AG08396 (cell line): Measurements from ENCODE around the gene PDZRN3.

Experiments used
- DNase-seq: peaks from one replicate; pipeline ENCODE4 v3.0.0; 2012; ENCODE audit warnings: low spot score, mixed read lengths

The PDZRN3 gene

DNA sequence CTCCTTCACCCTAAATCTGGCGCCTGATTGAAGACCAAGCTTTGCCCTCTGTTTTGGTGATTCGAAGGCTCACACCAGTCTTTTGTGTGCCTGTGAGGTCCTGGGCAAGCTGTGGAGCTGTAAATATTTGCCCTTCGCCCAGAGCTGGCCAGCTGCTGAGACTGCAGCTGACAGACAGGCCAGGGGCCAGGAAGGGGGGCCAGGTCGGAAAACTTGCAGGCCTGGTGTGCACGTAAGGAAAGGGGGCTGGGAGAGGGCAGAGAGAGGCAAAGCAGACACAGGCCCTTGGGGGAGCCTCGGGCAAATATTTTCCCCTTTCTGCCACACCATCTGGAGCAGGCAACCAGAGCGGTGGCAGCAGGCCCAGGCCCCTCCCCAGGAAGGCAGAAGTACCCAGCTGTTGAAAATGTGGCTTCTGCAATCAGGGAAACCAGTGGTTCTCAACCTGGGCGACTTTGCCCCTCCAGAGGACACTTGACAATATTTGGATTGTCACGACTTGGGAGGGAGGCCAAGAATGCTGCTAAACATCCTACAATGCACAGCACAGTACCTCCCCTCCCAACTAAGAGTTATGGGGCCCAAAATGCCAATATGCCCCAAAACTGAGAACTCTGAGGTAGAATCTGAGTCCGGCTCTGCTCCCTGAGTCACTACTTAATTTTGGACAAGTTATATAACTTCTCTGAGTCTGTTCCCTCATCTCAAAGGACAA is 2.5 kb downstream of the PDZRN3 start:
- DNase-seq = peak; percentile 42

DNA sequence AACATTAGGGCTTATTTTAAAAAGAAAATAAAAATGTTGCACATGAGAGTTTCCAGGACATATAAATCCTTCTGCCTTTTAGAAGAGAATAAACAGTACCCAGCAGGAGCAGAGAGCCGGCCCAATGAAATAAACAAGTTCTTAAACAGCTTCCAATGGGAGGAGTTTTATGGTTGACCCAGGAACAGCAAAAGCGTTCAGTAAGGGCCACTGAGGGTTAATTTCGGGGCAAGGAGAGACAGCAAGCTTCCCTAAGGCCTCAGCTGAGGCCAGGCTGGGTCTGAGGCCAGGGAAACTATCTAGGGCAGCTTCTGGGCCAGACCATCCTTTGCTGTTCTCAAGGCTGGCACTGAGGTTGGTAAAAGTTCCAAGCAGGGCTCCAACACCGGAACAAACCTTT is 3.4 kb downstream of the PDZRN3 start:
- no peak for DNase-seq

DNA sequence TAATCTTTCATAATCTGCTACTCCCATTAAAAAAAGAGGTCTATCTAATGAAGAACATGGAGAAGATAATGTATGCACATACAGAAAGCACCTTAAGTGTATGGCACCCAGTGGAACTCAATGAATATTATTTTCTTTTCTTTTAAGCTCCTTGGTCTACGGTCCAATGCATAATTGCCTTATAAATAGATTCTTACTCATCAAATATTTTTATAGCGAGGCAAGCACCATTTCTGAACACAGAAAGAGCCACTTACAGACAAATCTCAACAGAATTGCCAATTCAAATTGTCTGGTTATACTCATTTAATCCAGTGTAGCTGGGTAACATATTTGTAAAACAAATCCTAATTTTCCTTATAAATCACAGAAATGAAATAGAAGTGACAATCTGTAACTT is 6.3 kb downstream of the PDZRN3 start:
- no peak for DNase-seq

DNA sequence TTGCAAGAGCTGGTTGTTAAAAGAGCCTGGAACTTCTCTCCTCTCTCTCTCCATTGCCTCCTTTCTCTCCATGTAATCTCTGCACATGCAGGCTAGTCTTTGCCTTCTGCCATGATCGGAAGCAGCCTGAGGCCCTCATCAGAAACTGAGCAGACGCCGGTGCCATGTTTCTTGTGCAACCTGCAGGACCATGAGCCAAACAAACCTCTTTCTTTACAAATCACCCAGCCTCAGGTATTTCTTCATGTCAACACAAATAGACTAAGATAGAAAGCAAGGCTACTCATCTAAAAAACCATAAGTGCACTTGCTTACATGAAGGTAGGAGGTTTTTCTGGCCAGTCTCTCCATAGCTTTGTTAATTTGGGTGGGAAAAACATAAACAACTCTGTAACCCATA is 8.7 kb downstream of the PDZRN3 start:
- DNase-seq = no peak

DNA sequence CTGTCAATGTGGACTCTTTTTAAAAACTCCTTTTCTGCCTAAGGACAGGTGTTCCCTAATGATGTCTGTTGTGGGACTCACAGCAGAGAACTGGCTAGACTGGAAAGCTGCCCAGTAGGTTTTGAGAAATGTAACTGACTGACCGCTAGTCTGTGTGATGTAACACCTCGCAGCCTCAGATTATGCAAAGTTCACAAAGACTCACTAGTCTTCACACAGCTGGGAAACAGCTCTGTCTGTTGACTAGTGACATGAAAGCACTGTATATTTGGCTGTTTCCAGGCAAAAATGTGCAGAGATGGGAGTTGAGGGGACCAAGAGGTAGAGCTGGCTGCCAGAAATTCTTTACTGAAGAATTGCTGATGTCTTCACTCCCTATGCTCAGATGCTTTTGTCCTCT is 10.3 kb downstream of the PDZRN3 start:
- peak; percentile 40 for DNase-seq

DNA sequence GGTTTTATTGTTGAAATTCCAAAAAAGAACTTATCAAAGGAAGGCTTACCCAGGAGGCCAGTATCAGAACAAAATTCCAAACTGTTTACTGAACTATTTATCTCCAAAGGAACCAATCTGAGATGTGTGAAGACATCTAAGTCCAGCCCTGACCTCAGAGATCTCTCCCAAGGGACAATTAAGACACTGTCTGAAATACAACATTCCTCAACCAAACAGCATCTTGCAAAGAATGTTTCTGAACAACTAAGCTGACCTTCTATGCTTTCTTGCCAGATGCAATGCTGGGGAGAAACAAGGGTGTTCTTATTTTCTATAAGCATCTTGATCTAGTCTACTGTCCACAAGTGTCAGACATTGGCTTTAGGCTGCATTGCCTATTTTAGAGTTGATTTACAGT is 13.6 kb downstream of the PDZRN3 start:
- no peak for DNase-seq

DNA sequence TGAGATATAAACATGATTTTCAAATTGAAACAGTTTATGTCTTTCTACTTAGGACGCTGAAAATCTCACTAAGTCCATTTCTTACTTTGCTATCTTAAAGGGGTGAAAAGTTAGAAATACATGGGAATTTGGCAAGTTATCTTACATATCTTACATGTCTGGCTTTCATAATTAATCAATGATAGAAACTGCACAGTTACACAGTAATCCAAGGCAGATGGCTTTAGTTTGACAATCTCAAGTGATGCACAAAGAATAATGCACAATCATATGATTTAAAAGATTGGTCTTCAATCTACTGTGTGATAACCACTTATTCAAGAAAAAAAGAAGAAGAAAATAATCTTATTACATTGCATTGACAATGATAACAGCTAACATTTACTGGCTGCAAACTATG is 14.2 kb downstream of the PDZRN3 start:
- no peak for DNase-seq

DNA sequence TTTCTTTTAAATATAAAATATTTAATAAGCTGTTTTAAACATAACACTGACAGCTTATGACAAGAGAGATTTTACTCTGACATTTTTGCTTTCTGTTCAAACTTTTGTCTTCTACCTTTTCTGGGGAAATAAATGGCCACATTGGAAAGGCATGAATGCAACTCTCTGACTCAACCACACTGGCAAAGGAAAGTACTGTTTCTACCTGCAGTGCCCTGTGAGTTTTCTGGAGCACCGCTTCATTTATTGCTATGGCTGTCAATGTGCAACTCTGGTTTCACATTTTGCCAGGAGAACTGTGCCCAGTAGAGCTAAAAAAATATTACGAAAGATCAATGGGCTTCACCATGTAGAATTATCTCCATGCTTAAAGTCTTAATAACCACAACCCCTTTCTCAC is 15.1 kb downstream of the PDZRN3 start:
- no peak for DNase-seq

DNA sequence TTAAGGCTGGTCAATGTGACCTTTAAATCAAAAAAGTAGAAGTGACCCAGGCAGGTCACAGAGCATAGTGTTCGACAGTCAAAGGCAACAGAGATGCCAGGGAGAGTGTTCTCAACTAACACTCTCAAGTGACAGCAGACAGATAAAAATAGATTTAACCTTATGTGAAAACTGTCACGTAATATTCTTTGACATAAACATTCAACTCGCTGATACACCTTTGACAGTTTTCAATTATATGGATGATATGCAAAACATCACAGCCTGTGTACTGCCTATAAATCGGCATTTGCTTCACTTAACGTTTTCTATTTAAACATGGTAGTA is 15.5 kb downstream of the PDZRN3 start:
- no peak for DNase-seq

DNA sequence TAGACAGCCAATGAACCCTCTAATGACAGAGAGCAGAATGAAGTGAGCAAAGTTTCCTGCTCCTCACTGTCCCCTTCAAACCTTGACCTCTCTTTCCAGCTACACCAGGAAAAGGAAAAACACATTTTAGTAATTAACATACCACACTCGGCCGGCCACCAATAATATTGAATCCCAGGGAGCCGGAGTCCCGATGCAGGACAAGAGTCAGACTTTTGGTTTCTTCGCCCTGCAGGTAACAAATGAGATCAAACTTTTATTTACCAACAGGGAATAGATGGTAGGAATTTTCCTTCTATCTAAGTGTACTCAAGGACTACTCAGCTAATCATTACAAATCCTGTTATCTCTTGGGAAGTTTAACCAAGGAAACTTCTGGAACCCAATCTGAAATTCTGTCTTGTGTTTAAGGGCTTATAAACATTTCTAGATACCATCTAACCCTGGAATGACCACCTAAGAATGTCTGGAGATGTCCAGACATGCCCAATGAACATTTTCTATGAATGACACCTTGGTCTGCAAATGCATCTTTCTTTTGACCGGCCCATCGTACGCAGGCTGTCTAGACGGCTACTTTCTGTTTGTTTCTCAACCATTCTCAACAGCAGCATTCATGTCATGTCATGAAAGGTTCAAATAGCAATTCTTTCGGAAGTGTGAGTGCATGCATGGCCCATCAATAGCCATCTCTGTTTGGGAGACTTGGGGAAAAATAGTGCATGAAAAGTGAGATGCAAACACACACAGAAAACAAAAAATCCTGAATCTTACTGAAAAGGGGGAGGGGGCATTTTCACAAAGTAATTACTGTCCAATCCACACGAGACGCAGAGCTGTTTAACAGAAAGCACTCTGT is 16.1 kb downstream of the PDZRN3 start:
- no peak for DNase-seq

DNA sequence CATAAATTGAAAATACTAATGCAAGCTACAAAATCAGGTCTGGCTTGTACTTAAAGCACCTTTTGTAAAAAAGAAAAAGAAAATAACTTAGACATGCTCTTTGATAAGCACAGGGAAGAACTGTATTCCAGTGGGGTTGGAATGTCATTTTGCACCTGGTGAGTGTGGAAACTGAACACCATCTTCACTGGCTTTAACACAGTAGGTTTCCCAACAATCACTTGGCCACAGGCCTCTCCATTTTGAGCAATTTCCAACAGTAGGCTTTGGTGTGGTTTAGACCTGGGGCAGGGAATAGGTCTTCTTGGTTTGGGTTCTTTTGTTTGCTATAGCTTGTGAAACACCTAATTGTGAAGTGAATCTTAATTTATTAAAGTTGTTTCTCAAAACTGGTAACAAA is 18.9 kb downstream of the PDZRN3 start:
- DNase-seq = no peak

DNA sequence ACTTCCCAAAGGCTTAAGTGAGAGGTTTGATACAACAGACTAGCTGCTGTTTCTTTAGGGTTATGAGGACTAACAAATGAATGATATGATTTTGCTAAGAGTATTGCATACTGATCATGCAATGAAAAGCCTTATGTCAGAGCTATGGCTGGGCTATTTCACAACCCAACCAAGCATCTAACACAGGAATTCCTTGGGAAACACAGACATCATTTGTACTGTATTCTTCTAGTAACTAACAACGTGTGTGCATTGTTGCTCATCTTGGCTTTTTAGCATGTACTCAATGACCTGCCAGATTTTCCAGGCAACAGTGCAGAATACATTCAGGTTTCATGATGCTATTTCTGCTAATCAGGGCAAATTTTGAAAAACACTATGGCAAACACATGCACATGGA is 19.3 kb downstream of the PDZRN3 start:
- peak; percentile 45 for DNase-seq

DNA sequence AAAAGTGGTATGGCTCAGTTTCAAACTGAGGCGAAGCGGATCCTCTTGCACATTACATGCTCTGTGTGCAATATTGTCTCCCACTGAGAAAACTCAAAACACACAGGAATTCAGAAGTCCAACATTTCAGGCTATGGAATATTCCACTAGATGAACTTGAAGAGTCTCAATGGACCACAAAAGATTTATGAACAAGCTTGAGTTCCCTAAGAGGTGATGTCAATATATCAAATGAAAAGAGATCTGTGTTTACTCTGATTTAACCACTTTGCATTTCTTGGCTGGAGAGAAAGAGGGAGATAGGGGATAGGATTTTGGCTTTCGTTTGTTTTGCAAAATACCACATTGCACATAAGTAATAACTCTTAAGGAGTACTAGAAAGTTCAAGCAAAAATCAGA is 20.3 kb downstream of the PDZRN3 start:
- DNase-seq = no peak

DNA sequence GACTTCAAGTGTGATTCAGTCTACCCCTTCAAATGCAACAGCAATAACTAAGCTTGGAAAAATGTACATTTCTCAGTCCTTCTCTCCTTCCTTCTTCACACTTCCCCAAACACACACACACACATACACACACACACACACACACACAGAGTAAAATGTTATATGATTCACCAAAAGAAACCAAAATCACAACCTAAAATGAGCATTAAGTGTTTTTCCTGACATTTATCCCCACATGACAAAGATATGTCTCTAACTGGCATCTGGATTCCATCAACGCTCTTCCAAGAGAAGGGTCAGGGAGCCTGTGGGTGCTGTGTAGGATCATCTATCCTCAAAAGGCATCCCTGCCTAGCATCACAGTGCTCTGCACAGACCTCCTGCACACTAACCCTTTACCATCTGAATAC is 21.0 kb downstream of the PDZRN3 start:
- peak; percentile 28 for DNase-seq

DNA sequence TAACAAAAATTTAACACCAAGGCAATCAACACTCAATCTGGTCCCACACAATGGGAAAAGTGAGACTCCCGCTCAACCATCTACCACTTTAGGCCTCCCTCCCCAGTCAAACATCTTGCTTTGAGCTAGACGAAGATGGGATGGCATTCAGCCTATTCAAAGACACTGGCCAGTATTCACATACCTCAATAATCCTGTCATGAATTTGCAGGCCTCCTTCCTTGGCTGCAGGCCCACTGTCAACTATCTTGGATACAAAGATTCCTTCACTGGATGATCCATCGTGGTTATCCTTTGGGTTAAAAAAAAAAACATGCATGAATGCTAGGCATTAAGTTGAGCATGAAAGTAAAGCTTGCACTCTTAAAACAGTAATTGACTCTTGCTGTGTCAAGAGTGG is 22.6 kb downstream of the PDZRN3 start:
- DNase-seq = peak; percentile 71

DNA sequence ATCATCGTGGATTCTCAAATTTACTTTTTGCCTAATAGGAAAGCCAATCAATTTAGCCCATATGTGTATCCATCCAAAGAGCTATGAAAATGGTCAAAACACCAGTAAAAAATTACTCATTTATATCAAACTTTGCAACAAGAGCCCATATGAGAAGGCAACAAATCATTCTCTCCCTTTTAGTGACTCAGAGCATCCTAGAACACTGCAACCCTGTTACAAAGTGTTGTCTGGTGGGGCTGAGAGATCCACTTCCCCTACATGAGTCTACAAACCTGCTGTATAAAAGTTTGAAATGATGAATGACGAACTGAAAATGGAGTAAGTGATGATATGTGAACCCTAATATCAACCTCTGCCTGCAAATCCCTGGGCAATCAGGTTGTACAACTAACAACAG is 23.3 kb downstream of the PDZRN3 start:
- DNase-seq = no peak

DNA sequence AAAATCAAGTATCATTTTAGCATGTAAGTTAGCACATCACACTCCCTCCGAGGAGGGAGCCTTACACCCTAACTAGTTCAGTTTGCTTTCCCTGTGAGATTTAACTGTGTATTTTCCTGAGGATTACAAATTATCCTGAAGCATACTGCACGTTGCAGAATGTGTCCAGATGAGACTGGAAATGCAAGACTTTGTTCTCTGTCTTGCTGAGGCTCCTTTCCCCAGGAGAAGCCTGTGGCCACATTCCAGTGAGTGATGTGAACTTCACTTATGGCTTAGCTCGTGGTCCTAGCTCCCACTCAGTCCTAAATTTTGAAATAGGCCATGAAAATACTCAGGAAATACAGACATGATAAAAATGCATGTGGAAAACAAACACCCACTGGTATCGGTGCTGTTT is 23.7 kb downstream of the PDZRN3 start:
- no peak for DNase-seq

DNA sequence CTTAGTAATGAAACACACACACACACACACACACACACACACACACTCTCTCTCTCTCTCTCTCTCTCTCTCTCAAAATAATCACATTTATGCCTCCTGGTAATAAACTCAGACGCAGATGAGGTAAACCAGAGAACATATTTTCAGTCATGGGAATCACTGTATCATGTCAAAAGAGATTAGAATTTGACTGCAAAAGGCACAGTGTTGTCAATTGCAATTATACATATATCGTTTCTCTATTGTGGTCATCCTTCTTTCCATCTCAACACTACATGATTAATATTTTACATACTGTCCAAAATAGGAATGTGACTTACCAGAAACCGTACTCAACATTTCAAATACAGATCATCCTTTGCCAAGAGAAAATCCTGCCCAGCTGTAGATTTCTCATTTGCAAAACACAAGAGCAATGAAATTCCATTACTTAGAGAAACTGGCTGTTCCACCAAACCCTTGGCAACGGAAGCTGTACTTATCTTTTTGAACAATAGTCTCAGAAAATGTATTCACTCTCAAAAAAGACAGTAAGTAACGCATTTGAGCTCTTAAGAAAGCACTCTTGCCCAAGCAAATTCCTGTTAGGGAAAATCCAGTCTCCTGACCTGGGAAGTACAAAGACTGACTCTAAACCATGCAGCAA is 24.3 kb downstream of the PDZRN3 start:
- DNase-seq = no peak

DNA sequence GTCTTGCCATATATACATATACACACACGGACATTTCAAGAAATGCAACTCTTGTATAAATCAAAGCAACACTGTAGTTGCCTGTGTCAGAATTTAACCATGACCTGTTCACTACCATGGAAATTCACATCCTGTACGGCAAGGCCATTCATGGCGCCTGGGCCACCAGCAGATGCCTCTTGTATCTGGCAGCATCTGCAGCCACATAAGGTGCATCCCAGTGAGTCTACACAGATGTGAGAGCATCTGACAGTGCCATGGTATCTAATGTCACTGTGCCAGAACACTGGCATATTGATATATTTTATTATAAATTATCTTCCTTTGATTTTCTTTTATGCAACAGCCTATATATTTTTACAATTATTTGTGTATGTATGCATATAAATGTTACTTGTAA is 25.1 kb downstream of the PDZRN3 start:
- DNase-seq = no peak

DNA sequence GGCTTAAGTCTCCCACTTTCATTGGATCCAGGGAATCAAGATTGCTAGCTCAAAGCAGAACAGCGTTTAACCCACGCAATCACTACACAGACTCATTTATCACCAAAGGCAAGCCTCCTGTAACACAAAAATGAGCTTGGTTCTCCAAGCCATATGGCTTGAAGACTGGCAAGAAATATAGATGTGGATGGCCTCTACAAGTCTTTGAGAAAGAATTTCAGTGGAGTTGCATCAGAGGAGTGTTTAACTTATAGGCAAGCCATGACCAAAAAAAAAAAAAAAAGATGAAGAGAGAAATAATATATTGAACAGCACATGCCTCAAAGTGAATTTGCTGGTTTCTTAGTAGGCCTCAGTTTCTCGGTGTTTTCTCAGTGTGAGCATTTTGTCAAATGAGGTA is 27.3 kb downstream of the PDZRN3 start:
- DNase-seq = no peak

DNA sequence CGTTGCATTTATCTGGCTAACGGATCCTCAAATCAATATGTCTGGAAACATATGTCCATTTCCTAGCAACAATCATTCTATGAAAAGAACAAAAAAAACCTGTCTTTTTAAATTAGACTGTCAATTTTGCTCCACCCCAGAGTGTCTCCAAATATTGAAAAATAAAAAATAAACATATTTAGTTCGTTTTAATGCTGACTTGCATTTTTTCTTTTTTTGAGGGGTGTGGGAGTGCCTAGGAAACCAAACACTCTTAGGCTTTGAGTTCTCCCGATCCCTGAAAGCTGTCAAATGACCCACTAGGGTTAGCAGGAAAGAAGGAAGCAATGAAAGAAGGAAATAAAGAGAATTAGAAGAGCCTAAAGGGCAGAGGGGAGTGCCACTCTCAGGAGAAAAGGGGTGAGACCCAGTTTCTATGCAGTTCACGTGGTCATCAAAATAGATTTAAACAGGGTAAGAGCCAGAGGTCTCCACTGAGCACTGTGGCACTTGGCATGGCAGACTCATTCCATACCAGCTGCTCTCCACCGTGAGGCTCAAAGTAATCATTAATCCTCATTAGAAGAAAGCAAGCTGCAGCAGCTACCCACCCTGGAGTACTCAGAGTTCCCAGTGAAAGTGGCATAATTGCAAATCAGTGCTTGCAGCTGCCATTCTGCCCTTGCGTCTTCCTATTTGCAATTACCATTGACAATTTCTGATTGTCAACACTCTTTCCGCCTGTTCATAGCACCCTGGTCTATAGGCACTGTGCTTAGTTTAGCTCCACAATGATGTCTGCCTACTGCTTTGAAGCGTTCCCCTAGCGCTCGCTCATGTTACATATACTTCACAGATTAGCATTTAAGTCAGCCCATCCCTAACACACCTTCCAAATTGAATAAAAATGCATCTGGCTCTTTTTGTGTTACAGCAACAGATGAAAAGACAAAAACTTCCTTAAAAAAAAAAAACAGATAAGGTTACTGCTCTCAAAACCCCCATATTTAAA is 32.3 kb downstream of the PDZRN3 start:
- no peak for DNase-seq

DNA sequence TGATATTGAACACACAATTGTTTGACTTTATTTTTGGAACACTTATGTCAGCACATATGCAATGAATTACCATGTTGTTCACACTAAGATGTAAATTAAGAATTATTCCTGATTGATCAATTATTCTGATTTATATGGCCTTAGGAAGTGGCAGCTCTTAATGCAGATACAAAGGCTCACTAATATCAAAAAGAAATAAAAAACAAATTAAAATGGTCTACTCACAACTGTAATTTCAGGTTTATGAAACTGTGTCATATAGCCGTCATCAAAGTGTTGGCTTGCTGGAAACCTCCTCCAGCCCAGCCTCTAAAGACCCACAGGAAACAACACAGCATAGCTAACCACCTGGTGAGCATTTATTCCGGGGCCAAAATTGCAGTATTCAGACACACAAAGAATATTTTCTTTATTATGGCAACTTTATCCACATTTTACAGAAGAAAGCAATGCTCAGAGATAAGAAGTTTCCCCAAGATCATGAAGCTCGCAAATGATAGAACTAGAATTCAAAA is 33.4 kb downstream of the PDZRN3 start:
- no peak for DNase-seq
